GM12801 (cell line): Measurements from ENCODE around the gene MSI2.

Source experiments
- TF ChIP-seq, protein P1 (sequence below): IDR thresholded peaks from one replicate; pipeline ENCODE4 v1.5.1; 2011; ENCODE audit warnings: control low read depth; ENCODE audit not compliant: insufficient read length; ENCODE audit errors: extremely low read depth

Gene MSI2

DNA sequence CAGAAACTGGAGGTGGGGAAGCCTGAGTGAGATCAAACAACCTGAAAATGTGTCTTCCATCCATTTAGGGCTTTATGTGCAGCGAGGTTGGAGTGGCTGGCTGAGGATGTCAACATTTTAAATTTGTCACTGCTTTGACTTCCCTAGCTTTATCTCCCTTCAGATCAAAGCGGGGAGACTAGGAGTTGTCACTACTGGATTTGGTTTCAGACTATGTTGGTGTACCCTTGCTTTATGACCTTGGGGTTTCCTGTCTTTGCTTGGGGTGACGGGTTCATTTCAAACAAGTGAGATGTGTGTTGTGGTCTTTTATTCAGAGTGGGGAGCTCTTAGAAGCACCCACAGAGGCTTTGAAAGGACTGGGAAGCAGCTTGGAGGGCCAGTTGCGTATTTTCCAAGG lies 25.6 kb downstream of the MSI2 start:
- TF ChIP-seq, protein P1, sequence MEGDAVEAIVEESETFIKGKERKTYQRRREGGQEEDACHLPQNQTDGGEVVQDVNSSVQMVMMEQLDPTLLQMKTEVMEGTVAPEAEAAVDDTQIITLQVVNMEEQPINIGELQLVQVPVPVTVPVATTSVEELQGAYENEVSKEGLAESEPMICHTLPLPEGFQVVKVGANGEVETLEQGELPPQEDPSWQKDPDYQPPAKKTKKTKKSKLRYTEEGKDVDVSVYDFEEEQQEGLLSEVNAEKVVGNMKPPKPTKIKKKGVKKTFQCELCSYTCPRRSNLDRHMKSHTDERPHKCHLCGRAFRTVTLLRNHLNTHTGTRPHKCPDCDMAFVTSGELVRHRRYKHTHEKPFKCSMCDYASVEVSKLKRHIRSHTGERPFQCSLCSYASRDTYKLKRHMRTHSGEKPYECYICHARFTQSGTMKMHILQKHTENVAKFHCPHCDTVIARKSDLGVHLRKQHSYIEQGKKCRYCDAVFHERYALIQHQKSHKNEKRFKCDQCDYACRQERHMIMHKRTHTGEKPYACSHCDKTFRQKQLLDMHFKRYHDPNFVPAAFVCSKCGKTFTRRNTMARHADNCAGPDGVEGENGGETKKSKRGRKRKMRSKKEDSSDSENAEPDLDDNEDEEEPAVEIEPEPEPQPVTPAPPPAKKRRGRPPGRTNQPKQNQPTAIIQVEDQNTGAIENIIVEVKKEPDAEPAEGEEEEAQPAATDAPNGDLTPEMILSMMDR: no peak

DNA sequence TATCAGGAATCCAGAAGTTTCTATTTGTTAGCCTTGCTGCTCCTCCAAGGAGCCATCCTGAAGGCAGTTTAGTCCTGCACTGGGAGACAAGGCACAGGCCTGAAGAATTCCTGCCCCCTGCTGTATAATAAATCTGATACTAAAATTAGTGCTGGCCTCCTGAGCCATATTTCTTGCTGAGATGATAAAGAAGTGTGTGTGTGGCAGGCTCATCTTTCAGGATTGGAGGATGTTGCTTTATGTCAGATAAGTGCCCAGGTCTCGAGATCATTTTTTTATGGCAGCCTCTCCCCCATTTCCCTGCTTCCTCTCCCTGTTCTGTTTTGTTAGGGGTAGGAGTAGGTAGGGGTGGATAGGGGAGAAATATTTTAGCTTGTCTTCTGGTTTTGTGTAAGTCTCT lies 26.0 kb downstream of the MSI2 start:
- TF ChIP-seq, protein P1: no peak

DNA sequence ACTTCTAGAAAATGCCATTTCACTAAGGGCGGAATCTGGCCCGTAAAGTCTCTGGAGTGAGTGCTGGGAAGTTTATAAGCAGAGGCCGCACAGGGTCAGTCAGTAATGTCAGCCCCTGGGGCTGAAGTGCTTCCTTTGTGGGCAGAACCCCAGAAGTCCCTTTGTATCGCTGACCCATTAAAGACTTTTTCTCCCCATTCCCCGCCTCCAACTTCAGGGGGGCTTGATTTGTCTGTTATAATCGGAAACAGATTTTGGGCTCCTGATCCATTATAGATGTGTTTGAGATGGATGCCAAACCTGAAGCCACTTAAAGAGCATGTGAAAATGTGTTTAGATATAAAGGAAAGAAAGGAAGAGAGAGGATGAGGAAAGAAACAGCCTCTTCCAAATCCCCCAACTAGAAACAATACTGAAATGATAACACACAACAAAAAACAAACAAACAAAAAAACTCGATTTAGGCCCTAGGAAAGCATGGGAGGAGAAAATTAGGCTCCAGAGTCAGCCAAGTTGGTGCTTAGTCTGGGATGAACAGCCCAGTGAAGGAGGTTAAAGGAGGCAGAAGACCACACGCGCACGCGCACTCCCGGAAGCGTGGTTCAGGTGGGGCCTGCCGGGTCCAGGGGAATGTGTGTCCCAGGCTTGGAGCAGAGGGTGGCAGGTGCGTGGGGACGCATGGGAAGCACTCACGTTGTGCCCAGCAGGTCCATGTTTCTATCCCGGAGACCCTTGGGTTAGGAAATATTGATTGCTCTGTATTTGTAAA lies 27.1 kb downstream of the MSI2 start:
- TF ChIP-seq, protein P1: no peak

DNA sequence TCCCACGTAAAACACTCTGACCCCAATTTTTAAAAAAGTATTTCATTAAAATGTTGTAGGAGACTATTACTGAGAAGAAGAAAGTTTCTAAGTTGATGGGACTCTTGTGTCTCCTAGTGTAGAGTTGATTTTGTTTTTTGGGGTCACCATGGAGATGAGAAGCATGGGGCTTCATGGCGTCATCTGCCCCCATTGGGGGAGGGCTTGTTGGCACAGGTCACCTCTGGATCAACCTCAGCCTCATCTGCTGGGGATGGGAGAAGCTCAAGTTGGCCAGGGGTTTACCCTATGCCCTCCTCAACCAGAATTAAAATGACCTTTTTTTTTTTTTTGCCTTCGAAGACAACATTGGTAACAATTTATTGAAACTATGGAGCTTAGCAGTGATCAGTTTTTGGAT lies 28.3 kb downstream of the MSI2 start:
- TF ChIP-seq, protein P1: no peak

DNA sequence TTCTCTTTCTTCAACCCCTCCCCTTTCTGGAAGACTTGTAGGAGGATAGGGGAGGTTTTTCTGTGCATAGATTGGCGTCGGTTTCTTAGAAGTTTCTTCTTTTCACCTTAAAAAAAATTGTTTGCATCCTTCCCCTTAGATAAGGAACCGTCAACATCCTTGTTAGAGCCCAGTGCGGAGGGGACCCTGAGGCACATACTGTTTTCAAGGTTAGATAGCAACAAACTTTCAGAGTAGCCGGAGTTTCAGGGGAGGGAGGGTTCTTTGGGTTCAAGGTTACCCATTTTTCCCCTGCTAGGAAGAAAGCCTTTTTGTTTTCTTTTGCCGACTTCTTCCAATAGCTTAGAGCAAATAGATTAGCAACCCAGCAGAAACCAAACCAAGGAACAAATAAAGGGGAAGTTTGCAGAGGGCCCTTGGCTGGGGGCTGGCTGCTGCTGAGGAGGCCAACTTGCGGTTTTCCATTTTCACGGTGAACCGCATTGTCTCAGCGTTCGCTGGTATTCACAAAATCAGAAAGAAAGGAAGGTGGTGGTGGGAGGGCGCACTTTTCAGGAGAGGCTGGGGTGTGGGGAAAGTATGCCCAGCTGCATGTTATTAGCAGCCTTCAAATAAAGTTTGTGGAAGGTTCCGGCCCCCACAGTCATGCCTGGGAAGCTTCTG lies 28.8 kb downstream of the MSI2 start:
- TF ChIP-seq, protein P1: no peak

DNA sequence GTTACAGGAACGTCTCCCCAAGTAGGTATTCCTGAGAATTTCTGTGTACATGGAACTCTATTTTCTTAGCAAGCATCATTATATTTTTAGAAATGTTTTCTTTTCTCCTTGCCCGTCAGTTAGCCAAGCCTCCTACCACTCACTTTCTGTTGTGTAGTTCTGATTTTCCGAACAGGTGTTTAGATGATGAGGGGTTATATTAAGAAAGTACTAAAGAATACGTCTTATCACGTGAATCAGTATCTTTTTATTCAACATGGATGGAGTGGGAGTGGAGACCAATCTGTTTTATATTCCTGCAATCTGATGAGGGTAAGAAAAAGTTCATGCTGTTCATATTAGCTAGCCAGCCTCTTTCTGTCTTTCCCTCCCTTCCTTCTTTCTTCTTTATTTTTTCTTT lies 29.4 kb downstream of the MSI2 start:
- TF ChIP-seq, protein P1: no peak

DNA sequence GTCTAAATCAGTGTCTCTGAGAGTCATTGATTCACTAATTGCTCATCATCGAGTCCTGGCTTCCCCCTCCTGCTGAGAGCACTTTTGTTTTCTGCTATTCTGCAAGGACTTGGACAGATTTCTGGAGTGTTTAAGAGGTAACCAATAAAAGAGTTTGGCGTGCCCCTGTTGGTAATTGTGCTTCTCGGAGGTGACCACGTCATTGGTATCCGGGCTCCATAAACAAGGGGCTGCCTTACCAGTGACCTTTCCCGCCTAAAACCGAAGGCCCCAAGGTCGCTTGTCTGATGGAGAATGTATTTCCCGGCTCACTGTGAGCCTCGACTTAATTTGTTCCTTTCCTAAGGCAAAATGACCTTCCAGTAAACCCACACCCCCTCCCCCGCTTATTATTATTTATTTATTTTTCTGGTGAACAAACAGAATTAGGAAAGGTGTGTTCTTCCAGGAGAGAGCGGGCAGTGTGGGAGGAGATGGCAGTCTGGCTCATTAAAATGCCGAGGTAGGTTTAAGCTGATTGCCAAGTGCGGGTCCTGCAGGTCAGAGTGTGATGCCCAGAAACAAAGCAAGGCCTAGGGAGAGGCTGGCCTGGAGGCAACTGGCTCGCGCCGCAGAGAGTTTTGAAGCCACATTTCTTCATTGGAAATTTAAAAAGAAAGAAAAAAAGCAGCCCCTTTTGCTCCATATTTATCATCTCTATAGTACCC lies 30.2 kb downstream of the MSI2 start:
- TF ChIP-seq, protein P1: no peak
